Stimulated activated CD8-positive, alpha-beta memory T cell treated with anti-CD3 and anti-CD28 coated beads, Interleukin-15, amount 100 ng/mL, for 4 hours (primary cell): Measurements from ENCODE around the gene ALOX15B.
"Not testable (repeated sequence)": the region's sequence is repeated elsewhere in the genome, so short reads cannot be mapped to it uniquely, and the experiment has no call there.

Experiments used
- DNase-seq, 2 donors: peaks; one replicate each; pipeline ENCODE4 v3.0.0-alpha.2; 2020; ENCODE audit warnings: low read depth in 2 of 2

Gene ALOX15B

DNA sequence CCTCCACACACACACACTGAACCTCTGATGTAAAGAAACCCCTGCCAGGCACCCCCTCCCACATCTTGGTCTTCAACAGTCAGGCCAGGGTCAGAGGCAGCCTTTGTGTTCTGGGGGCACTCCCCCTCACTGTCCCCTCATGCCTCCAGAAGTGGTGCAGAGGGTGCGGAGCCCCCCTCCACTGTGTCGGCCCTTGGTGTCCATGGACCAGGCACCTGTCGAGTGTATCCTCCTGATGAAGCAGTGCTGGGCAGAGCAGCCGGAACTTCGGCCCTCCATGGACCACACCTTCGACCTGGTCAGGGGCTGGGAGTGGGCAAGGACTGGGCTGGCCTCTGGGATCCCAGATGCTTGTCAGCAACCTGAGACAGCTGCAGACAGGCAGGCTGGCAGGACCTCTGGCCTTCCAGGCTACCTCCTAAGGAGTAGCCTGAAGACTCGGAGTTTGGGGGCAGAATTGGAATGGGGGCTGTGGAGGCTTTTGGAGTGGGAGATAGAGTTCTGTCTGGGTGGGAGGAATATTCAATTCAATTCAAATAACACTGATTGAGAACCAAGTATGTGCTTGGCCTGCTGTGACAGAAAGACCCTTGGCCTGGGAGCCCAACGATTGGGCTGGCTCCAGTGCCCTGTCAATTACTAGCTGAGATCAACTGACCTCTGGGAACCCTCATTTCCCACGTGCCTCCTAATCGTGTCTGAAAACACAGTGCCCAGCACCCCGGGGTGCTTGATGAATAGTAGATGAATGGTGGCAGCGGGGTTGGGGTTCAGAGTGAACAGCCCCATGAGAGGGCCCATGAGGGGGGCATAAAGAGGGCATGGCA lies 24.9 kb upstream of the ALOX15B start:
- no peak for DNase-seq

- DNase-seq = no peak
Measured at GRCh38 chr17:8014558-8014850, 24.4 kb upstream of the ALOX15B start.

- no peak for DNase-seq
Measured at GRCh38 chr17:8015236-8015956, 23.5 kb upstream of the ALOX15B start.

DNA sequence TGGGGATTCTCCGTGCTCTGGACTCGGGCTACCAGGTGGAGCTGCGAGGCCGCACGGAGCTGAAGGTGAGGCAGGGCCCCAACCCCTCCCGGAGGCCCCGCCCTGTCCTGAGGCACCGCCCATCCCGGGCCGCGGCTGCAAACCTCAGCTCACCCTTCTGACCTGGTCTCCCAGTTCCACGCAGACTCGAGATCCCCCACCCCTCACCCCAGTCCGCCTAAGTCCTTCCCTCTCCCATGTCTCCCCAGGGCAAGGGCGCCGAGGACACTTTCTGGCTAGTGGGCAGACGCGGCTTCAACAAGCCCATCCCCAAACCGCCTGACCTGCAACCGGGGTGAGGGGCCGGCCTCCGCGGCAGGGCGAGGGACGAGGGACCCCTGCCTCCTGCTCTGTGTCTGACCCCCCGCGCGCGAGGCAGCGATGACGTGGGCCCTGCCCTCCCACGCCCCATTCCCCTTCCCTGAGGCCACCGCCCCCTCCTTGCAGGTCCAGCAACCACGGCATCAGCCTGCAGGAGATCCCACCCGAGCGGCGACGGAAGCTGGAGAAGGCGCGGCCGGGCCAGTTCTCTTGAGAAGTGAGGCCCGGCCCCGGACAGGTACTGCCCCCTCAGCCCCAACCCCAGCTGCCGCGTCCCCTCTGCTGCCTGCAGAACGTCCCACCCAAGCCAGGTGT lies 22.8 kb upstream of the ALOX15B start:
- DNase-seq = no peak

DNA sequence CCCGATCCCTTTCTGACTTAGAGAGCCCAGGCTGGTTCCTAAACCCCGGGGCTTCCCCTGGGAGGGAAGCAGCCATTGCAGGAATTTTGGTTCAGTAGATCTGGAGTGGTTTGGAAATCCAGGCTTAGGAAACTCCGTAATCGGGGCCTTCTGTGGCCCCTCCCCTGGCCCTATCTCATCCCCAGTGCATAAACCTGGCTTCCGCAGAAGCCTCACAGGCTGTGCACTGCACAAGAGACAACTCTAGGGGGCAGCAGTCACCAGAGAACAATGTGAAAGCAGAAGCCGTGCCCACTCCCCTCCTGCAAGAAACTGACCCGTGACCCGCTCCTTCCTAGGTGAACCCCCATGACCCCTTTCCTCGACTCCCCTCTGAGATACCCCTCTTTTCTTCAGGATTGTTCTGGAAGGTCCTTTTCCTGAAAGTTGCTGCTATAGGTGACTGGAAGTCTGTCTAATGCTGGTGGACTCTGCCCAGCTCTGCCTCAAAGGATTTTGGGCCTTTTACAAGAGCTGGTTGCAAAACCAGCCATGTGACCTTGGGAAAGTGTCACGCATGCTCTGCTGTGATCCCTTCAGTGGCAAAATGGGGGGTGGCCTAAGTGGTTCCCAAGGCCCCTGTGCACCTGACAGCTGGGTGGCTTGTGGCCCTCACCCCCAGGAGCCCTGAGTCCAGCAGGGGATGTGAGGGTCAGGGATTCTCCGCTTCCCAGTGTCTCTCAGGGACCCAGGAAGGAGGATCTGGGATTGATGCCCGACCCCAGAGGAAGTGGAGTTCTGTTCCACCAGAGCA lies 22.0 kb upstream of the ALOX15B start:
- no peak for DNase-seq

DNA sequence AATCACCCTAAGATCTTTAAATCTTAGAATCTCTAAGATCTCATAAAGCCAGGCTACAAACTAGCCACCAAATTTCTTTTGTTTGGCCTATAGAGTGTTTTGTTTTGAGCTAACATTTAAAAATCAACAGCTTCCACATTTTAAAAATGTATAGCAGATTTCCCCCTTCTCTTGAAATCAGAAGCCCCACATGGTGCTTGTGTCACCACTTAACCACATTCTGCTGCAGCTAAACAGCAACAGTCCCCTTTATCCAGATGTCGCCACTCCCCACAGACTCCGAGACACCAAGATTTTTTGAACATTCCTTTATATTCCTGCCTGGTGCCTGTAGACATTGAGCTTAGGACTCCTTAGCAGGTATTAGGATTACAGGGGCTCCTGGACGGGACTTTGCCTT lies 20.4 kb upstream of the ALOX15B start:
- DNase-seq = no peak

DNA sequence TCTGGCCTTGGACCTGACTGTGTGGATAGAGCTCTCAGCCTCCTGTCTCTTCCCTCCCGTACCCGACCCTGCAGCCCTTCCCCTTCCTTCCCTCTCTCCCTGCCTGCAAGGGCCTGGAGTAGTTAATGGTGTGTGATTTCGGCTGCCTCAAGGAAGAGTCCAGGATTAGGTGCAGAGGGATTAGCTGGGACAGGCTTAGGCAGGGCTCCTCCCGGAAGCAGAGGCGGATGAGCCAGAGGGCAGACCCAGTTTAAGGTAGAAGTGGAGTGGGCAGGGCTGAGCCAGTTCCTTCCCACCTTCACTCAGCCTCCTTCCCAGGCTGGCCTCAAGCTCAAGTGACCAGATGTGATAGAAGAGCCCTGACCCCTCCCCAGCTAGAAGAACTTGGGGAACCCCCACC lies 19.7 kb upstream of the ALOX15B start:
- no peak for DNase-seq

DNA sequence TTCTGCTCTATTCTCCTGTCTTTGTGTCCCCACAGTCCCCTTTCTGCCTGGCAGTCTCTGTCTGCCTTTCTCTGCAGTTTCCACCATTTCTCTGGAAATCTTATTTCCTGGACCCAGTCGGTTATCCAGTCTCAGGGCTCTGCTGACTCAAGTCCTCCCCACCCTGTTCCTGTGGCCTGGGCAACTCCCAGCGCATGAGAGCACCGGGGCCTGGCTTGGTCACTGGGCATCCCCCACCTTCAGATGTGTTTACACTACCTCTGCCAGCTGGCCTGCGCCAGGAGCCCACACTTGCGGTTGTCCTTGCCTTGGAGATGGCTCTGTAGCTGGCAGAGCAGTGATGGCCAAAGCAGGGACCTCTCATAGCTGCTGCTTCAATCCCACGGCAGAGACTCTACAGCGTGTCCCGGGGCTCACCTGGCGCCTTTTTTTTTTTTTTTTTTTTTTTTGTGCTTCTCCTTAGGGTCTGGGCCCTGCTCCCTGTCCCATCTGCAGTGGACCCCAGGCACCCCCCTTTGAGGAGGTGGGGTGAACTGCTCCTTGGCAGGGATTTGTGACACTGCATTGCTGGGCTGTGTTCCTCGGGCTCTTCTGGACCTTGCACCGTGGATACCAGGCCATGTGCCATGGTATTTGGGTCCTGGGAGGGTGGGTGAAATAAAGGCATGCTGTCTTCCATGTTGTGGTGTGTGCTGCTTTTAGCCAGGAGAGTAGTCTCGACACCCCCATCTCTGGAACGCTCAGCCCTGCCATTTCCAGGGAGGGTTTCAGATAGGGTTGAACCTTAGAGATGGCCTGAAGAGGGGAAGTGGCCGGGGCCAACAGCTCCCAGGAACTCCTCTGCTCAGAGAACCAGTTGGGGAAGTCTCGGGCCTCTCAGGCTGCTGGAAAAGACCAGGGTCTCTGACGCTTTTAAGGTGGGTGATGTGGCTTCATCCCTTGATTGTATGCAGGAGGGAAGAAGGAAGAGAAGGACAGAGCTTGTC lies 18.9 kb upstream of the ALOX15B start:
- DNase-seq = no peak

DNA sequence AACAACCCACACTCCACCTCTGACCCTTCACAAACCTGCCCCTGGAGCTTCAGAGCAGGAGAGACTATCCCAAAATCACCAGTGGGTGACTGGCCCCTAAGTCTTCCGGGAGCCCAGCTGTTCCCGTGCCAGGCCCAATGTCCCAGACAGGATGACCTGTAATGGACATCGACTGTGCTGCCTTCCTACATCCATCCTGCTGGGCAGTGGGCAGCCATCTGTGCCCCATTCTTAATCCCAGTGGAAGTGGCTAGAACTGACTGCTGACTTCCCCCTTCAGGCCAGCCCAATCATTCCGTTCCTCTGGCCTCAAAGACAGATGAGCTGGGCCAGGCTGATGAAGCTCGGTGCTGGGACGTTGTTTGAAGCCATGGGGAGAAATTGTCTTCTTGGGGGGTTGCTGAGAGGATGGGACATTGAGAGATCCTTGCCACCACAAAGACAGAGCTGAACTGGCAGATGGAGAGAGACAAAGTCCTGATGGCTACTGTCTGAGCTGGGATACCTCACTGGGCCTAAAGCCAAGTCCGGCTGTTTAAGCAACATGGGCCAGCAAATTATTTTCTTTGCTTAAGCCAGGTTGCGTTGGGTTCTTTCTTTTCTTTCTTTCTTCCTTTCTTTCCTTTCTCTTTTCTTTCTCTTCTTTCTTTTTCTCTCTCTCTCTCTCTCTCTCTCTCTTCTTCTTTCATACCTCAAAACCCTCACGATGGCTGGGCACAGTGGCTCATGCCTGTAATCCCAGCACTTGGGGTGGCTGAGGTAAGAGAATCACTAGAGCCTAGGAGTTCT lies 17.9 kb upstream of the ALOX15B start:
- DNase-seq = no peak

DNA sequence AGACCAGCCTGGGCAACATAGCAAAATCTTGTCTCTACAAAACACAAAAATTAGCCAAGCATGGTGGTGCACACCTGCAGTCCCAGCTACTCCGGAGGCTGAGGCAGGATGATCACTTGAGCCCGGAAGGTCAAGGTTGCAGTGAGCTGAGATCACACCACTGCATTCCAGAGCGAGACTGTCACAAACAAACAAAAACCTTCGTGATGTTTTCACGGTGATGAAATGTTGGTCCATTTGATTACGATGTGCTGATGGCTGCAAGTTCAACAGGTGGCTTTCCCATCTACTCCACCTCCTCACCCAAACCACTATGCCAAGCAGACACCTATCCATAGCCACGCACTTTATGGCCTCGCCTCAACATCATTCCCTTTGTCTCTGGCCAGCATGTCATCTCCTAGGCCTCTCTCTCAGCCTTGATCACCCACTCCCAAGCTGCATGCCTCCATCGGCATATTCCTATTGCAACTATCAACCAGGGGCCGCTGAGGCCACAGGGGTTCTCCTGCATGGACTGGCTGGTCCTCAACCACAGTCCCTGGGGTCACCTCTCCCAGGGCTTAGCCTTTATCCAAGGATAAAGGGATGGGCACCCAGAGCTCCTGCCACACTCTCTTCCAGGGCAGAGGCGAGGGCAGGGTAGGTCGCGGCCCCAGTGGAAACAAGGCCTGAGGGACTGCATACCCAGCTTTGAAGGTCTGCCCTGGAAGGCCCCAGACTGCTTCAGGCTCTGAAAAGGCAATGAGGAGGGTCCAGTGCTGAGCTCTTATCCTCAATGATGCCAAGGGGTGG lies 17.1 kb upstream of the ALOX15B start:
- no peak for DNase-seq

DNA sequence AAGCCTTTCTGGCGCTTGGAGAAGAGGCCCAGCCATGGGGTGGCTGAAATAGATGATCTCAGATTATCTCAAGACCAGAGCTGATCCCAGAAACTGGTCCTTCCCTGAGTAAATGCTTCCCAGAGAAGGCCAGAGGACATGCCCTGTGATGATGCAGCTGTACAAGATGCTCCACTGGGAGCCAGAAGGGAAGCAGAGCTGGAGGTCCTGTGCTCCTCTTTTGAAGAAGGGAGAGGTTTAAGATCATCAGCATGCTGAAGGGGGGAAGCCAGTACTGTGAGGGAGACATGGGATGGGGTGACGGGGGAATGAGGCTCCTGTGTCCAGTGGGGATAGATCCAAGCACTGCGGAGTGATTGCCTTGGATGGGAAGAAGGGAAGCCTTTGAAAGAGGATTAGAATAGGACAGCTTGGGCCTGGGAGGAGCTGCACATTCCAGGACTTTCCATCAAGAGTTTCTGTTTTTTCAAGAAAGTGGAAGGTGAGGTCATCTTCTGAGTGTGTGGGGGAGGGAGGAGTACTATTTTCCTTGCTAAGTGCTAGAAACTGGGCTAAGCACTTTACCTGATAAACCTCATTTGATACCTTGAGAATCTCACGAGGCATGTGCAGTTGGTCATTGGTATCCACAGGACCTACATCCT lies 16.4 kb upstream of the ALOX15B start:
- no peak for DNase-seq

GRCh38 chr17:8024161-8024560 lies 14.7 kb upstream of the ALOX15B start:
- DNase-seq = not testable (repeated sequence)

DNA sequence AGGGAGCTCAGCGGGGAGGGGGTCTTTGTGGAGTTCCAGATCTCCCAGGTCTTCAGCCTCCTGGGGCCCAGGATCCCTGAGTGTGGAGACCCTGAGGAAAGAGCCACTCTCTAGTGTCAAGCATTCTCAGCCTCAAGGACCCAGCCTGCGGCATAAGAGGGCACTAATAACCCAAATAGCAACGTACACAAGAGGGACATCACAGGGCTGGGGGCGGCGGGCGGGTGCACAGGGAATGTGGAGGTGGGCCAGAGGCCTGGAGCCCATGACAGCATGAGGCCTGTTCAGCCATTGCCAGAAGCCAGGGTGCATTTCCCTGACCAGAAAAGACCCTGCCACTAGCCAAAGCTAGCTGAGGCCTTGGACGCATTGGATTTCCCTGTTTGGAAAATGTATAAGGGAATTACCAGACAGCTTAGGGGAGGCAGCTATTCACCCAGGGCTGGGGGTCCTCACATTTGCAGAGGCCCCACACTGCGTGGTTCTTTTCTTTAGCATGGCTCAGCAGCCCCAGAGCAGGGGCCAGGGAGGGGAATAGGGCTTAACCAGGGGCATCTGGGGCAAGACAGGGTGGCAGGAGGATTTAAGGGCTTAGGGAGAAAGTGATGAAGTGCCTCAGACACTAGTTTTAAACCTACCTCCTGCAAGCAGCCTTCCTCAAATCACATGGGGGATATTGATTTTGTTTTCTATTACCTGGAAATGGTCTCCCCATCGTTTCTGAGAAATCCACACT lies 13.5 kb upstream of the ALOX15B start:
- no peak for DNase-seq

GRCh38 chr17:8029121-8029520 lies 9.7 kb upstream of the ALOX15B start:
- no peak for DNase-seq

GRCh38 chr17:8031261-8031661 lies 7.6 kb upstream of the ALOX15B start:
- no peak for DNase-seq

GRCh38 chr17:8031950-8032349 lies 6.9 kb upstream of the ALOX15B start:
- no peak for DNase-seq

DNA sequence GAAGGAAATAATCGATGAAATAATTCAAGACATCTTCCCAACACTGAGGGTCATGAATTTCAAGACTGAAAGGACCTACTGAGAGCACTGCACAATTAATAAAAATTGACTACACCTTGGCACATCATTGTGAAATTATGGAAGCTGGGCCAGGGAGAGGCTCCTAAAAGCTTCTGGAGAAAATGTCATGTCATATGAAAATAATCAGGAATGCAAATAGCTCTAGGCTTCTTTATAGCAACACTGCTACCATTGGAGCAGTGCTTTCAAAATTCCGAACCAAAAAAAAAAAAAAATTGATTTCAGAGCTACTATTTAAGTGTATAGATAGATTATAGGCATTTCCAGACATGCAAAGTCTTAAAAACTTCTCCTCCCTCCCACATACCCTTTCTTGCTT lies 6.4 kb upstream of the ALOX15B start:
- no peak for DNase-seq

- DNase-seq = no peak
Measured at GRCh38 chr17:8039611-8040168, 831 bp downstream of the ALOX15B start.
